ENCODE results near the gene ADAD1.

The ADAD1 gene

GRCh38 chr4:122456231-122457116 lies 77.7 kb downstream of the ADAD1 start, which contains the start of gene IL2:
IL2 (minus strand) TSS chr4:122456725; CDS start chr4:122456440, 285 bp downstream.
- no peak for DNase-seq

- peak; percentile 39 to 45 for DNase-seq
These were observed 79.8 kb downstream of the ADAD1 start for GRCh38 chr4:122458625-122459024.

GRCh38 chr4:122469457-122469856 lies 90.6 kb downstream of the ADAD1 start:
- DNase-seq = no peak

- DNase-seq = no peak
These were observed 96.4 kb downstream of the ADAD1 start for GRCh38 chr4:122475233-122475632.

GRCh38 chr4:122476126-122476525 lies 97.3 kb downstream of the ADAD1 start:
- DNase-seq = no peak

GRCh38 chr4:122476745-122477144 lies 97.9 kb downstream of the ADAD1 start:
- no peak for DNase-seq

Data from inflammatory macrophage (primary cell).